HG03439 (cell line): Measurements from ENCODE around the gene NRP1.
"Not testable (repeated sequence)": the region's sequence is repeated elsewhere in the genome, so short reads cannot be mapped to it uniquely, and the experiment has no call there.

Experiments used
- ATAC-seq: cut with Tn5 transposase; IDR thresholded peaks from one replicate; pipeline ENCODE4 v1.9.1; 2021; ENCODE audit warnings: mild to moderate bottlenecking, moderate library complexity; ENCODE audit not compliant: unreplicated experiment

Gene NRP1

DNA sequence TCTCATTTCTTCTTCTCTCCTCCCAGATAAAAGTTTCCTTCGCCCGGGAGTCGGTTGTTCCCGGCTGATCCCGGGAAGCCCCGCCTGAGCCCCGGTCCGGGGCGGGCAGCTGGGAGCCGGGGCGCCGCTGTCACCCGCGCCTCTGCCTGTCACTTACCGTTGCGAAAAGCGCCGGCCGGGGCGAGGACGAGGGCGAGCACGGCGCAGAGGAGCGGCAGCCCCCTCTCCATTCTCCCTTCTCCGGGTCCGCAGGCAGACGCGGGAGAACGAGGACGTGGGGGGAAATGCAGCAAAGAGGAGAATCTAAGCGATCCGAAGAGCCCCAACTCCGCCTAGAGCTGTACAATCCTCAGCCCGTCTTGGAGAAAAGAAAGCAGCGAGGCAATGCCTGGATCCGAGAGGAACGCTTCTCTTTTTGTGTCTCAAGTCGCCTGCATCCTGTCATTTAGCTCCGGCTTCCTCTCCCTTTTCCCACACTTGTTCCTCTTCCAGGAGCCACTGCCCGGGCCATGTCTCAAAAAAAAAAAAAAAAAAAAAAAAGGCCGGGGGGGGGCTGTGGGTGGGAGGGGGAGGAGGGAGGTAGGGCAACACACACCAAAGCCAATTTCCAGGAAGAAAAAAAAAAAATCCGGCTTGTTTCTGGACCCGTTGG lies at the start of gene NRP1:
NRP1 (minus strand) TSS at position 515 of the 652 bp plus-strand sequence; CDS start at position 230, 285 bp downstream.
- ATAC-seq, result no peak

GRCh38 chr10:33384201-33384600 lies 49.7 kb upstream of the NRP1 start:
- not testable (repeated sequence) for ATAC-seq

GRCh38 chr10:33382921-33383713 lies 48.6 kb upstream of the NRP1 start:
- no peak for ATAC-seq

GRCh38 chr10:33382216-33382600 lies 47.7 kb upstream of the NRP1 start:
- no peak for ATAC-seq

GRCh38 chr10:33381451-33382215 lies 47.2 kb upstream of the NRP1 start:
- ATAC-seq, result no peak

GRCh38 chr10:33377658-33378025 lies 43.2 kb upstream of the NRP1 start:
- ATAC-seq, result no peak

DNA sequence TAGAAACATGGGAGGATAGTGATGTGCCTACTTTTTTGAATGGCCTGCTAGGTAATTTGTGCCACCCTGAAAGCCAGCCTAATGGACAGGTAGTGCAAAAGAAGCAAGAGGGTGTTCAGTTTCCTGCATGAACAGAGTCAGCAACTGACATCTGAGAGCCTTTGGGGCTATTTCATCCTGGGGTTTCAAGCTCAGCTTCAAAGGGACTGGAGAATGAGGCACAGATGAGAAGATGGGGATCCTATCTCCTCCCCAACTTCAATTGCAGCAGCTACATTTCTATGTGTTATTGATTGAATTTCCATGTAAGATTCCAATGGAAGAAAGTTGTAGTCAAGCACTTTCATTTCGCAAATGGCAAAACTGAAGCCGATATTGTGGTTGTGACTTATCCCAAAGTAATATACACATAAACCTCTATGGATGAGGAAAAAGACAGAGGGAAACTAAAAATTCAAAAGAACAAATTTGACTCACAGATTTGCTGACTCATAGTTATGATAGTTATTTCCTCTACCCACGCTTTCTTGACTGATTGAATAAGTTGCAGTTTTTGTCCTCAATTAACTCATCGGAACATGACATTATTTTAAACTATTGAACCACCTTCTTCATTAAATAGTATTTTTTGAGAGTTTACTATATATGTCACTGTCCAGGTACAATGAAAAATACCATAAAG lies 42.6 kb upstream of the NRP1 start:
- ATAC-seq, result no peak

DNA sequence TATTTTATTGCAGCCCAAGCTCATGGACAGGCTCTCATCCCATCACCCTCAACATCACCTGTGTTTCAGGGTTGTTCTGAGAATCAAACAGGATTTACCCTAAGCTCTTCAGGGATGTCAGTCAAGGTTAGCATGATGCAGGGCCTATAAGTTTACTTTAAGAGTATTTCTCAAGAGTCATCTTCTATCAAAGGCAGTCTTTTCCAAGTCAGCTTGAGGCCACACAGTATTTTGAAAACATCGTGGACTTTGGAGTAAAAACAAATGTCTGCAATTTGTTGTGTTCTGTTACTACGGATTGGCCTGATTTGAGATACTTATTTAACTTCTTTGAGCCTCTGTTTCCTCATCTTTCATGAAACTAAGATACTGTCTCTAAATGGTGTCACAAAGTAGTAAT lies 42.0 kb upstream of the NRP1 start:
- no peak for ATAC-seq

DNA sequence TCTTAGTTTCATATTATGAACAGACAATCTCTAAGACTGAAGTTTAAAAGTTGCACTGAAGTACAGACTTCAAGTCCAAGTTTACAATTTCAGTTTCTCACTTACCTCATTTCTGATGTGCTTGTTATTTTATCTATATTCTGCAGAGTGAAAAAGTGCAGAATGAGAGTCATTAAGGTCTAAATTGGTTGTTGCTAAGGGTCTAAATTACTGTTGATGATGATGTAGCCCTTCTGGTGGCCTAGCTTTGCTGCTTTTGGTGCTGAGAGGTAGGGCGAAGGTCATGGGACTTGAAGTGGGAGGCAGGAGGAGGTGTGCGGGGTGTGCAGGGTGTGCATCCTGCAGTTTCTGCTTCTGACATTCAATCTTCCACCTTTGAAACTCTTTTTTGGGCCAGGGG lies 38.8 kb upstream of the NRP1 start:
- ATAC-seq, result no peak

GRCh38 chr10:33371234-33371633 lies 36.8 kb upstream of the NRP1 start:
- no peak for ATAC-seq

- ATAC-seq, result no peak
These were observed 36.0 kb upstream of the NRP1 start for GRCh38 chr10:33370434-33370930.

DNA sequence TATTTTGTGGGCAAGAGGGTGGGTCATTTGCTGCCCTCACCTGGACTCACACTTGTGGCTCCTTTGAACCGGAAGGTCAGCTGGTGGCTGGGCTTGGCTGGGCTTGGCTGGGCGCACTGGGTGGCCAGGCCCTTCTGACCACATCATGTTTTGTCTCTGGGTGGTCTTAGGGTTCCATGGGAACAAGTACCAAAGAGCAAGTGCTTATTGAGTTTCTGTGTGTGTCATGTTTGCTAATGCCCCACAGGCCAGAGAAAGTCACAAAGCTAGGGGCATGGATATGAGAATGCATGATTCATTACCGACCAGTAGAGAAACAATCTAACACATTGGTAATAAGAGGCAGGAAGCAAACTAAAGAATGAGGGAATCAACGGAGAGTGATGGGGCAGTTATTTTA lies 33.6 kb upstream of the NRP1 start:
- ATAC-seq, result no peak

GRCh38 chr10:33365871-33366411 lies 31.5 kb upstream of the NRP1 start:
- no peak for ATAC-seq

GRCh38 chr10:33365301-33365700 lies 30.8 kb upstream of the NRP1 start:
- ATAC-seq, result no peak

DNA sequence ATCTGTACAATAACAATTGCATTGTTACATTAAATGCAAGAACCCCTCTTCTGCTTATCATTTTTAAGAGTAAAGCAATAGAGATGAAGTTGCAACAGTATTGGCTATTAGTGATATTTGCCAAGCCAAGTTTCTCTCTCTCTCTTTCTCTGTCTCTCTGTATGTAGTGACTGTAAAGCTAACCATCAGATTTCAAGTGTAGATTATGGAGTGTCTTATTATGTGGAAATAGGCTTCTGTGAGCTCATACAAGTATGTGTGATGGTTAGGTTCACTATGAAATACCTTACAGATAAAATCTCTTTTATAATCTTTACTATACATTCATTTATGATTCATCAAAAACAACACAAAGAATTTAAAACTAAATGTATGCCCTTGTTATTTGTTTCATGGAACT lies 28.6 kb upstream of the NRP1 start:
- no peak for ATAC-seq

GRCh38 chr10:33358016-33358415 lies 23.5 kb upstream of the NRP1 start:
- no peak for ATAC-seq

GRCh38 chr10:33355274-33355673 lies 20.8 kb upstream of the NRP1 start:
- ATAC-seq, result no peak

DNA sequence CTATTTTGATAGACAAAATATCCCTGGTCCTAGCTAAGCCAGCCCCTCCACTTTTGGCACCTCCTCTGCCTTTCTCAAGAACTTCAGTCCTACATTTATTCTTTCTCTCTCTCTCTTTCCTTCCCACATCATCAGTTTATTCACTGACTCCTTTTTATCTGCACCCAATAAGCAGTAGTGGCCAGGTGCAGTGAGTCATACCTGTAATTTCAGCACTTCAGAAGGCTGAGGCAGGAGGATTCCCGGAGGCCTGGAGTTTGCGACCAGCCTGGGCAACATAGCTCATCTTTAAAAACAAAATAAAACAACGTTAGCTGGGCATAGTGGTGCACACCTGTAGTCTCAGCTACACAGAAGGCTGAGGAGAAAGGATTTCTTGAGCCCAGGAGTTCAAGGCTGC lies 19.4 kb upstream of the NRP1 start:
- no peak for ATAC-seq

DNA sequence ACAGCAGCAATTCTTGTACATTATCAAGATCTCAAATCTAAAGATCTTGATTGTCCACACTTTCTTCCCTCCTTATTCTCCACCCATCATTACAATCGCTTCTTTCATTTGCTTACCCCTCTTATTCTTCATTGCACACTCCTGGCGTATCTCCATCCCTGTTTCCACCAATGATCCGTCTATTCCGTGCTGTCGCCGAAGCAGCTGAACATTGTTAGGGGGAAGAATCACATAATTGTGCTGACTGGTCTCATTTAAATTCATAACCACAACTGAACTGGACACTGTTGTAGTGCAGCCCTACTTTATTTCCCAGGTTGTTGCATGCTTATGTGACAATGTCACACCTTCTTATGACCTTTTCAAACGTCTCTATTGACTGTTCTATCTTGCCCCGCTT lies 18.9 kb upstream of the NRP1 start:
- no peak for ATAC-seq

DNA sequence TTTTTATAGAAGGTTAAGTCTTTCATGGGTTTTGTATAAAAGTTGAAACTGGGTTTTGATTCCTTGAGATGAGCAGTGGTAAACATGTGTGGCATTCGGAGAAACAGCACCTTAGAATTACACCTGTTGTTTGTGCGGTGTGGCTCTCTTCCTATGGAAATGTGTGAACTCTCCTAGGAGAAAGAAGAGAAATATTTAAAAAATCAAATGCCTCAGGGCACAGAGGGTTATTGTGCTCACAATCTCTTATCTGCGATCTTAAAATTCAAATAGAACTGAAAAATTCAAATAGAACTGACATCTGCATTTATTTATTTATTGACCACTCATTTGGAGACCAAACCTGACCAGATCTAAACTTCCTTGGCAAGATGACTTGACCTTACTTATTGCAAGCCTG lies 18.1 kb upstream of the NRP1 start:
- no peak for ATAC-seq

GRCh38 chr10:33352175-33352574 lies 17.7 kb upstream of the NRP1 start:
- no peak for ATAC-seq
